ENCODE results near the gene FAM234B. TPM values are rescaled to one million over a fixed set of nuclear protein-coding genes. Genes with fewer than 3 reads are reported as not detected.

The FAM234B gene
- total RNA-seq, 3 donors from 2014 or later = 4.6 to 21.4 (median 16.4) TPM

GRCh38 chr12:13100882-13101769 lies 56.9 kb downstream of the FAM234B start:
- peak overlapping the region; percentile 48 to 85 (median 63) for H3K4me3 ChIP-seq
- no peaks in the 10 kb centered on the region for H3K9me3 ChIP-seq
- intact Hi-C loops (cut with DNase I; ENCODE audit: low total_unique reads) = no loop called here
- TF ChIP-seq POLR2A (IDR thresholded peaks at IDR 0.05) (peak; percentile 47), CTCF (IDR thresholded peaks at IDR 0.05) (peak in 2 of 3 donors; percentile 20 to 23), POLR2AphosphoS5 (IDR thresholded peaks at IDR 0.05) (peak; percentile 67 to 96 (median 87))
- no peaks in the 10 kb centered on the region for H3K36me3 ChIP-seq
- H3K27ac ChIP-seq = peak overlapping the region; percentile 100
- no peaks in the 10 kb centered on the region for H3K27me3 ChIP-seq
- DNase-seq (ENCODE audit: low spot score in 2 of 2) = peak; percentile 92 to 93
- peaks cover 9 to 15% of the 10 kb centered on the region in 2 donors for H3K4me1 ChIP-seq

GRCh38 chr12:13101821-13102375 lies 57.7 kb downstream of the FAM234B start:
- Histone ChIP-seq H3K9me3 (no peaks in the 10 kb centered on the region), H3K4me3 (peak overlapping the region; percentile 48 to 85 (median 63)), H3K4me1 (peaks cover 9 to 15% of the 10 kb centered on the region in 2 donors), H3K36me3 (no peaks in the 10 kb centered on the region), H3K27ac (peak overlapping the region; percentile 100), H3K27me3 (no peaks in the 10 kb centered on the region)
- intact Hi-C loops (cut with DNase I; ENCODE audit: low total_unique reads) = no loop called here
- peak in 1 of 2 donors; percentile 32 for DNase-seq (ENCODE audit: low spot score in 2 of 2)
- TF ChIP-seq POLR2A (IDR thresholded peaks at IDR 0.05) (no peak), CTCF (IDR thresholded peaks at IDR 0.05) (no peak), POLR2AphosphoS5 (IDR thresholded peaks at IDR 0.05) (no peak)

- H3K27me3 ChIP-seq = no peaks in the 10 kb centered on the region
- intact Hi-C loops (cut with DNase I; ENCODE audit: low total_unique reads) = no loop called here
- peaks cover 9 to 15% of the 10 kb centered on the region in 2 donors for H3K4me1 ChIP-seq
- H3K9me3 ChIP-seq = no peaks in the 10 kb centered on the region
- no peak for TF ChIP-seq POLR2A (IDR thresholded peaks at IDR 0.05)
- TF ChIP-seq CTCF (IDR thresholded peaks at IDR 0.05) = no peak
- TF ChIP-seq POLR2AphosphoS5 (IDR thresholded peaks at IDR 0.05) = no peak
- no peaks in the 10 kb centered on the region for H3K36me3 ChIP-seq
- H3K4me3 ChIP-seq = no peak overlapping the region
- DNase-seq (ENCODE audit: low spot score in 2 of 2) = no peak
- H3K27ac ChIP-seq = peak overlapping the region; percentile 100
Measured at GRCh38 chr12:13102461-13103195, 58.4 kb downstream of the FAM234B start.

GRCh38 chr12:13103391-13104033 lies 59.3 kb downstream of the FAM234B start, which contains the start of gene GSG1:
Gene GSG1, minus strand, starts transcription at chr12:13103667. Its CDS starts 155 bp downstream, at chr12:13103512.
- Histone ChIP-seq H3K9me3 (no peaks in the 10 kb centered on the region), H3K27me3 (no peaks in the 10 kb centered on the region), H3K36me3 (no peaks in the 10 kb centered on the region), H3K4me3 (no peak within 1 kb of the TSS), H3K27ac (peak within 1 kb of the TSS; percentile 100), H3K4me1 (peaks cover 9 to 14% of the 10 kb centered on the region in 2 donors)
- DNase-seq (ENCODE audit: low spot score in 2 of 2) = no peak
- TF ChIP-seq POLR2AphosphoS5 (IDR thresholded peaks at IDR 0.05) (no peak), POLR2A (IDR thresholded peaks at IDR 0.05) (no peak), CTCF (IDR thresholded peaks at IDR 0.05) (no peak)
- intact Hi-C loops (cut with DNase I; ENCODE audit: low total_unique reads) = no loop called here
